Smooth muscle cell (in vitro differentiated cells): Measurements from ENCODE around the gene ASXL3. TPM values are rescaled to one million over a fixed set of nuclear protein-coding genes. Genes with fewer than 3 reads are reported as not detected.

Experiments
- DNase-seq: peaks from one replicate; lab custom pipeline; 2025; ENCODE audit not compliant: unreplicated experiment; lab: John Stamatoyannopoulos, UW
- H2AFZ ChIP-seq: fragments of 200-600 bp; sonication (generic); 2 replicates; pipeline ENCODE4 v1.6.0; 2016; ENCODE audit warnings: antibody characterized with exemption, low read depth, mild to moderate bottlenecking
- H3F3A ChIP-seq: fragments of 200-600 bp; sonication (generic); 2 replicates; pipeline ENCODE4 v1.6.0; 2017; ENCODE audit warnings: antibody characterized with exemption, low read depth
- H3K27ac ChIP-seq: fragments of 200-600 bp; sonication (generic); 2 replicates; pipeline ENCODE4 v1.5.1; 2016; ENCODE audit warnings: low read depth, mild to moderate bottlenecking
- H3K27me3 ChIP-seq: fragments of 200-600 bp; sonication (generic); 2 replicates; pipeline ENCODE4 v1.6.1; 2016; ENCODE audit warnings: low read depth, mild to moderate bottlenecking
- H3K36me3 ChIP-seq: fragments of 200-600 bp; sonication (generic); 2 replicates; pipeline ENCODE4 v1.5.1; 2016; ENCODE audit warnings: low read depth
- H3K4me1 ChIP-seq: fragments of 200-600 bp; sonication (generic); 2 replicates; pipeline ENCODE4 v1.5.1; 2016; ENCODE audit warnings: low read depth
- H3K4me2 ChIP-seq: fragments of 200-600 bp; sonication (generic); 2 replicates; pipeline ENCODE4 v1.6.0; 2016; ENCODE audit warnings: mild to moderate bottlenecking
- H3K4me3 ChIP-seq: fragments of 200-600 bp; sonication (generic); 2 replicates; pipeline ENCODE4 v1.5.1; 2016; ENCODE audit warnings: mild to moderate bottlenecking
- H3K79me2 ChIP-seq: fragments of 200-600 bp; sonication (generic); 2 replicates; pipeline ENCODE4 v1.6.0; 2016; ENCODE audit warnings: low read depth, mild to moderate bottlenecking
- H3K9ac ChIP-seq: fragments of 200-600 bp; sonication (generic); 2 replicates; pipeline ENCODE4 v1.6.0; 2016; ENCODE audit warnings: low read depth
- H3K9me3 ChIP-seq: fragments of 200-600 bp; sonication (generic); replicated peaks from 2 replicates; pipeline ENCODE4 v1.5.1; 2016; ENCODE audit warnings: low read depth
- H4K20me1 ChIP-seq: fragments of 200-600 bp; sonication (generic); 2 replicates; pipeline ENCODE4 v1.6.0; 2016; ENCODE audit warnings: low read depth
- CTCF ChIP-seq: fragments of 200-600 bp; sonication (generic); IDR thresholded peaks from 2 replicates; pipeline ENCODE4 v1.5.1; 2017; ENCODE audit warnings: borderline replicate concordance, mild to moderate bottlenecking, antibody characterized with exemption; ENCODE audit not compliant: insufficient read depth, poor library complexity, severe bottlenecking
- WGBS: methylation state at CpG from one replicate; pipeline ENCODE4 v1.1.7; 2016; ENCODE audit warnings: low lambda C conversion rate; 5-methylcytosine and 5-hydroxymethylcytosine counted together
- polyA plus RNA-seq: library from polyadenylated mRNA; unstranded; fragments of >200 nt; fragmentation: Nextera tagmentation; extraction: Ambion mirVana; gene quantifications from 2 replicates; pipeline ENCODE4 v1.2.1, GENCODE V29; 2016
- total RNA-seq: library from RNA; depleted of rRNA; stranded (reverse); fragments of >200 nt; gene quantifications from 2 replicates; pipeline ENCODE4 v1.2.3, GENCODE V29; 2014

Gene ASXL3
- total and polyA plus RNA-seq, 2 experiments from 2014 or later, result 1.2 to 5.9 TPM

GRCh38 chr18:33606621-33607020 is 28.6 kb downstream of the ASXL3 start:
- Histone ChIP-seq H3K4me1 (peaks cover 11% of the 10 kb centered on the region), H3F3A (no peaks in the 10 kb centered on the region), H3K27ac (no peak overlapping the region)

GRCh38 chr18:33611525-33612135 is 33.6 kb downstream of the ASXL3 start:
- 94% methylated on average over 3 of the region's 3 CpGs for WGBS
- Histone ChIP-seq H3K9ac (no peak overlapping the region), H3K4me2 (no peak overlapping the region), H3F3A (no peaks in the 10 kb centered on the region), H3K36me3 (no peaks in the 10 kb centered on the region), H3K9me3 (no peaks in the 10 kb centered on the region), H3K27me3 (no peaks in the 10 kb centered on the region), H4K20me1 (no peaks in the 10 kb centered on the region), H2AFZ (no peak overlapping the region), H3K4me1 (peaks cover 8% of the 10 kb centered on the region), H3K4me3 (no peak overlapping the region), H3K79me2 (no peaks in the 10 kb centered on the region), H3K27ac (no peak overlapping the region)
- no peak for TF ChIP-seq CTCF
- no peak for DNase-seq

More at GRCh38 chr18:33606621-33607020, 28.6 kb downstream of the ASXL3 start:
- Histone ChIP-seq H3K79me2 (peaks cover 9% of the 10 kb centered on the region), H3K27me3 (no peaks in the 10 kb centered on the region), H2AFZ (no peak overlapping the region), H3K36me3 (no peaks in the 10 kb centered on the region), H3K9ac (no peak overlapping the region), H3K4me2 (no peak overlapping the region), H3K4me3 (no peak overlapping the region), H3K9me3 (no peaks in the 10 kb centered on the region), H4K20me1 (peaks cover 3% of the 10 kb centered on the region)
- no peak for DNase-seq
- no peak for TF ChIP-seq CTCF

GRCh38 chr18:33612632-33613031 is 34.6 kb downstream of the ASXL3 start:
- WGBS, result 78% methylated on average over 3 of the region's 3 CpGs
- no peaks in the 10 kb centered on the region for H3K79me2 ChIP-seq
- no peaks in the 10 kb centered on the region for H3K36me3 ChIP-seq
- DNase-seq, result no peak
- H3K27me3 ChIP-seq, result no peaks in the 10 kb centered on the region
- no peaks in the 10 kb centered on the region for H3F3A ChIP-seq
- H3K4me2 ChIP-seq, result no peak overlapping the region
- H3K4me3 ChIP-seq, result no peak overlapping the region
- no peaks in the 10 kb centered on the region for H4K20me1 ChIP-seq
- H3K9ac ChIP-seq, result no peak overlapping the region
- TF ChIP-seq CTCF, result no peak
- no peaks in the 10 kb centered on the region for H3K4me1 ChIP-seq
- H2AFZ ChIP-seq, result no peak overlapping the region
- H3K27ac ChIP-seq, result no peak overlapping the region
- H3K9me3 ChIP-seq, result no peaks in the 10 kb centered on the region

DNA sequence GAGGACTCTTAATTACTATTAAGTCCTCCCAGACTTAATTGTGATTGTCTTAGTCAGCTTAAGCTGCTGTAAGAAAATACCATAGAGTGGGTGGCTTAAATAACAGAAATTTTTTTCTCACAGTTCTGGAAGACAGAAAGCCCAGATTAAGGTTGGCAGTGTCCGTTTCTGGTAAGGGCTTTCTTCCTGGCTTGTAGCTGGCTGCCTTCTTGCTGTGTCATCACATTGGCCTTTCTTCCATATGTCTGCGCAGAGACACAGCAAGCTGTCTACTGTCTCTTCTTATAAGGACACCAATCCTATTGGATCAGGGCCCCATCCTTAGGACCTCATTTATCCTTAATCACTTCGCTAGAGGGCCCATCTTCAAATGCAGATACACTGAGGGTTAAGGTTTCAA is 38.5 kb downstream of the ASXL3 start:
- Histone ChIP-seq H3K27ac (no peak overlapping the region), H3K4me1 (no peaks in the 10 kb centered on the region), H3K27me3 (no peaks in the 10 kb centered on the region), H3K36me3 (no peaks in the 10 kb centered on the region), H3K4me3 (no peak overlapping the region), H3K9me3 (no peaks in the 10 kb centered on the region), H3K4me2 (no peak overlapping the region), H3F3A (no peaks in the 10 kb centered on the region), H4K20me1 (no peaks in the 10 kb centered on the region), H3K79me2 (peaks cover 8% of the 10 kb centered on the region), H3K9ac (no peak overlapping the region), H2AFZ (no peak overlapping the region)
- DNase-seq, result no peak
- WGBS, result 77% methylated on average over 3 of the region's 3 CpGs
- no peak for TF ChIP-seq CTCF
